Erythroblast (primary cell): Measurements from ENCODE around the gene PCBP2.
"Not testable (repeated sequence)": the region's sequence is repeated elsewhere in the genome, so short reads cannot be mapped to it uniquely, and the experiment has no call there.

ENCODE experiments used
- DNase-seq, 2 experiments: peaks; one replicate each; lab custom pipeline; 2025; lab: John Stamatoyannopoulos, UW
- GATA1 ChIP-seq: IDR thresholded peaks from 2 replicates; pipeline ENCODE4 v1.6.1; 2011; ENCODE audit warnings: low read depth, mild to moderate bottlenecking, control low read depth, low read length, moderate library complexity
- POLR2A ChIP-seq: IDR thresholded peaks from 2 replicates; pipeline ENCODE4 v1.6.1; 2011; ENCODE audit warnings: mild to moderate bottlenecking, low read length

The PCBP2 gene

GRCh38 chr12:53474077-53474476 is 22.2 kb downstream of the PCBP2 start:
- no peak for TF ChIP-seq GATA1
- DNase-seq, result no peak

- no peak for TF ChIP-seq GATA1
- TF ChIP-seq POLR2A, result no peak
- DNase-seq, result no peak
These were observed 22.9 kb downstream of the PCBP2 start for GRCh38 chr12:53474819-53475218.

GRCh38 chr12:53476769-53477209 is 24.9 kb downstream of the PCBP2 start:
- TF ChIP-seq GATA1 (no peak), POLR2A (no peak)
- peak; percentile 30 to 48 for DNase-seq

GRCh38 chr12:53478865-53479264 is 27.0 kb downstream of the PCBP2 start:
- TF ChIP-seq POLR2A, result no peak
- TF ChIP-seq GATA1, result no peak
- DNase-seq, result no peak

GRCh38 chr12:53479331-53479730 is 27.4 kb downstream of the PCBP2 start:
- DNase-seq, result no peak
- no peak for TF ChIP-seq POLR2A
- no peak for TF ChIP-seq GATA1

- no peak for TF ChIP-seq GATA1
- TF ChIP-seq POLR2A, result no peak
- DNase-seq, result peak in 1 of 2 experiments; percentile 22
These were observed 28.9 kb downstream of the PCBP2 start for GRCh38 chr12:53480491-53481442.

- DNase-seq, result not testable (repeated sequence)
These were observed 29.6 kb downstream of the PCBP2 start for GRCh38 chr12:53481458-53481857.

- DNase-seq, result peak in 1 of 2 experiments; percentile 32
- TF ChIP-seq GATA1, result no peak
- TF ChIP-seq POLR2A, result no peak
These were observed 30.2 kb downstream of the PCBP2 start for GRCh38 chr12:53481939-53482586.

- TF ChIP-seq POLR2A (no peak), GATA1 (no peak)
- no peak for DNase-seq
These were observed 30.8 kb downstream of the PCBP2 start for GRCh38 chr12:53482626-53483168.

- no peak for DNase-seq
- TF ChIP-seq GATA1 (no peak), POLR2A (peak; percentile 42)
These were observed 31.5 kb downstream of the PCBP2 start for GRCh38 chr12:53483225-53483978.

- no peak for TF ChIP-seq POLR2A
- TF ChIP-seq GATA1, result no peak
- DNase-seq, result no peak
These were observed 32.1 kb downstream of the PCBP2 start for GRCh38 chr12:53483979-53484377.

- no peak for DNase-seq
- TF ChIP-seq GATA1, result no peak
- no peak for TF ChIP-seq POLR2A
These were observed 33.0 kb downstream of the PCBP2 start for GRCh38 chr12:53484686-53485575.

- TF ChIP-seq GATA1, result no peak
- TF ChIP-seq POLR2A, result no peak
- DNase-seq, result no peak
These were observed 34.2 kb downstream of the PCBP2 start for GRCh38 chr12:53485955-53486735.
